K562 (cell line): ENCODE measurements around the gene SVEP1. TPM values are rescaled to one million over a fixed set of nuclear protein-coding genes. Genes with fewer than 3 reads are reported as not detected.

ENCODE experiments used
- ATAC-seq: fragments of 200-7000 bp; cut with Tn5 transposase; 3 replicates; pipeline ENCODE4 v1.9.1; 2020; ENCODE audit warnings: moderate library complexity
- BruUV-seq: library from RNA; stranded (reverse); fragments of 400-500 nt; replicated peaks from 2 replicates; lab custom pipeline; 2021; lab: Mats Ljungman, UMichigan
- CTCF ChIA-PET: fragments of 300-600 bp; formaldehyde crosslinking; extraction: SDS; loops from one replicate; lab custom pipeline; 2021; ENCODE audit warnings: low intra/inter-chr PET ratio; lab: Yijun Ruan, JAX
- POLR2A ChIA-PET: fragments of 300-600, 350-650 bp; sonication (Branson Sonifier 250); formaldehyde crosslinking; extraction: SDS; loops from one replicate; lab custom pipeline; 2021; ENCODE audit warnings: antibody characterized with exemption, inconsistent platforms; lab: Yijun Ruan, JAX
- DNase-seq, 4 experiments: peaks; one replicate each; pipeline versions ENCODE4 v3.0.0 to v3.0.0-alpha.2; 2011 to 2018; ENCODE audit warnings: low spot score in 3 of 4, mixed read lengths in 3 of 4; ENCODE audit errors: extremely low read depth in 1 of 4
- FAIRE-seq: peaks from 2 replicates; lab custom pipeline; 2011; peaks lifted over from hg19 to GRCh38; lab: Jason Lieb, UNC
- H2AFZ ChIP-seq: 2 replicates; pipeline ENCODE4 v1.6.0; 2011; ENCODE audit warnings: low read depth, low read length, control low read depth, inconsistent platforms
- H3K27ac ChIP-seq: fragments of 200-600 bp; 3 replicates; pipeline ENCODE4 v1.8.0; 2011; ENCODE audit warnings: low read depth, mild to moderate bottlenecking, control low read depth, inconsistent platforms, low read length, moderate library complexity, mixed read lengths; ENCODE audit errors: extremely low read depth
- H3K27me3 ChIP-seq, 2 experiments: fragments of 300-600 bp in 1 of 2; 2 replicates in 1 of 2; 3 replicates in 1 of 2; pipeline versions ENCODE4 v1.6.0 to v1.8.0; 2011; ENCODE audit warnings: inconsistent platforms in 2 of 2, low read length in 2 of 2, mild to moderate bottlenecking in 1 of 2, mixed read lengths in 1 of 2, moderate library complexity in 1 of 2; ENCODE audit not compliant: control insufficient read depth in 2 of 2, insufficient read depth in 2 of 2
- H3K36me3 ChIP-seq: fragments of 300-600 bp; 3 replicates; pipeline ENCODE4 v1.8.0; 2011; ENCODE audit warnings: mild to moderate bottlenecking, low read length, inconsistent platforms; ENCODE audit not compliant: control insufficient read depth, insufficient read depth
- H3K4me1 ChIP-seq, 2 experiments: fragments of 200-600 bp in 1 of 2; replicated peaks in 1 of 2; 2 replicates in 1 of 2; 3 replicates in 1 of 2; pipeline versions ENCODE4 v1.5.1 to v1.8.0; 2011; ENCODE audit warnings: inconsistent platforms in 2 of 2, low read length in 2 of 2, mild to moderate bottlenecking in 1 of 2, mixed read lengths in 1 of 2, moderate library complexity in 1 of 2; ENCODE audit not compliant: control insufficient read depth in 2 of 2, insufficient read depth in 2 of 2
- H3K4me2 ChIP-seq: 2 replicates; pipeline ENCODE4 v1.6.1; 2011; ENCODE audit warnings: low read length, control low read depth, inconsistent platforms, mixed read lengths; ENCODE audit not compliant: insufficient read depth
- H3K4me3 ChIP-seq: fragments of 200-600 bp; sonication (generic), shearing (Covaris generic); 2 replicates; pipeline ENCODE4 v1.5.1; 2016; ENCODE audit warnings: control low read depth, inconsistent platforms
- H3K79me2 ChIP-seq: fragments of 200-600 bp; 3 replicates; pipeline ENCODE4 v1.8.0; 2011; ENCODE audit warnings: low read length, inconsistent platforms; ENCODE audit not compliant: control insufficient read depth, insufficient read depth
- H3K9ac ChIP-seq, 2 experiments: 2 replicates each; pipeline versions ENCODE4 v1.6.0 to v1.6.1; 2011; ENCODE audit warnings: low read depth in 2 of 2, low read length in 2 of 2, control low read depth in 1 of 2, inconsistent platforms in 1 of 2, mild to moderate bottlenecking in 1 of 2, mixed read lengths in 1 of 2; ENCODE audit not compliant: insufficient read depth in 1 of 2
- H3K9me1 ChIP-seq: one replicate; pipeline ENCODE4 v1.6.0; 2011; ENCODE audit warnings: inconsistent platforms, mild to moderate bottlenecking, low read length, moderate library complexity; ENCODE audit not compliant: control insufficient read depth, insufficient read depth
- H3K9me3 ChIP-seq: replicated peaks from 2 replicates; pipeline ENCODE4 v1.5.1; 2011; ENCODE audit warnings: low read depth, low read length, inconsistent platforms; ENCODE audit not compliant: control insufficient read depth, insufficient read depth
- H4K20me1 ChIP-seq: replicated peaks from 2 replicates; pipeline ENCODE4 v1.6.1; 2011; ENCODE audit warnings: low read length, inconsistent platforms, mixed read lengths; ENCODE audit not compliant: control insufficient read depth, insufficient read depth
- ETV5 ChIP-seq: sonication (generic); formaldehyde crosslinking; IDR thresholded peaks from 2 replicates; pipeline ENCODE4 v1.4.0; 2020; ENCODE audit warnings: low read depth, mild to moderate bottlenecking, missing genetic modification reagents
- GATAD2A ChIP-seq: fragments of 450-650 bp; IDR thresholded peaks from 2 replicates; pipeline ENCODE4 v1.6.1; 2017
- ILK ChIP-seq: fragments of 450-650 bp; IDR thresholded peaks from 2 replicates; pipeline ENCODE4 v1.6.1; 2016; ENCODE audit warnings: missing genetic modification characterization, low read depth, mild to moderate bottlenecking, missing compliant biosample characterization, moderate library complexity, borderline replicate concordance
- RAD21 ChIP-seq, 2 experiments: fragments of 250-450 bp in 1 of 2; fragments of 450-650 bp in 1 of 2; sonication (Bioruptor Pico) in 1 of 2; formaldehyde crosslinking in 1 of 2; IDR thresholded peaks in 1 of 2; conservative IDR thresholded peaks in 1 of 2; 2 replicates each; pipeline versions ENCODE4 v1.4.0 to v1.8.0; 2020 to 2022; ENCODE audit warnings: mild to moderate bottlenecking in 2 of 2, moderate library complexity in 1 of 2
- ZNF707 ChIP-seq: fragments of 250-450 bp; sonication (Bioruptor Pico); conservative IDR thresholded peaks from 2 replicates; pipeline ENCODE4 v1.8.0; 2022; ENCODE audit warnings: inconsistent platforms, mild to moderate bottlenecking, moderate library complexity
- WGBS: fragments of 100-300 bp; shearing (Covaris generic); methylation state at CpG from one replicate; pipeline ENCODE4 v1.1.6; 2016; ENCODE audit warnings: low coverage, mixed read lengths; ENCODE audit not compliant: insufficient coverage; ENCODE audit errors: missing lambda C conversion rate; 5-methylcytosine and 5-hydroxymethylcytosine counted together
- in situ Hi-C: fragments of 300-500 bp; cut with MboI; formaldehyde crosslinking; loops from 4 replicates; pipeline ENCODE4 v1.15.0; 2018; ENCODE audit warnings: inconsistent platforms, mixed read lengths
- intact Hi-C: fragments of 100-400 bp; cut with micrococcal nuclease; formaldehyde crosslinking; loops from 2 replicates; pipeline ENCODE4 v1.14.2; 2022
- polyA plus RNA-seq, 8 experiments: library from polyadenylated mRNA; depleted of rRNA in 4 of 8; stranded (reverse) in 5 of 8; unstranded in 3 of 8; fragments of >200 nt; fragmentation: Nextera tagmentation in 2 of 8; fragmentation: Illumina TruSeq in 1 of 8; extraction: Ambion mirVana in 2 of 8; extraction: Trizol in 1 of 8; gene quantifications; 2 replicates each; pipeline versions ENCODE4 v1.2.1 to v1.2.3, GENCODE V29; 2011 to 2014; ENCODE audit warnings: inconsistent platforms in 1 of 8, missing spikeins in 1 of 8
- total RNA-seq, 7 experiments: library from RNA; depleted of rRNA in 6 of 7; stranded (reverse); fragments of >200 nt in 6 of 7; fragmentation: Illumina TruSeq in 2 of 7; extraction: Trizol in 2 of 7; gene quantifications; 2 replicates each; pipeline versions ENCODE4 v1.2.1 to v1.2.3, GENCODE V29; 2011 to 2021; ENCODE audit warnings: low replicate concordance in 1 of 7
- TF ChIP-seq, protein P1 (sequence below), 2 experiments: fragments of 250-450 bp in 1 of 2; fragments of 450-650 bp in 1 of 2; sonication (Bioruptor Pico) in 1 of 2; IDR thresholded peaks; 2 replicates each; pipeline versions ENCODE4 v1.6.1 to v1.8.0; 2016 to 2021; ENCODE audit warnings: mild to moderate bottlenecking in 2 of 2, moderate library complexity in 2 of 2, missing compliant biosample characterization in 1 of 2, missing genetic modification characterization in 1 of 2
- TF ChIP-seq, protein P2 (sequence below), 3 experiments: IDR thresholded peaks in 2 of 3; conservative IDR thresholded peaks in 1 of 3; 2 replicates each; pipeline ENCODE4 v1.5.1; 2011 to 2012; ENCODE audit warnings: low read length in 3 of 3, mild to moderate bottlenecking in 3 of 3, control low read depth in 2 of 3, improper control_type of control experiment in 1 of 3, inconsistent platforms in 1 of 3, low read depth in 1 of 3, mixed read lengths in 1 of 3, moderate library complexity in 1 of 3; ENCODE audit not compliant: insufficient read depth in 2 of 3
- TF ChIP-seq, protein P3 (sequence below), 2 experiments: IDR thresholded peaks; 2 replicates each; pipeline ENCODE4 v1.6.1; 2012; ENCODE audit warnings: improper control_type of control experiment in 2 of 2, low read depth in 2 of 2, low read length in 2 of 2, borderline replicate concordance in 1 of 2

Gene SVEP1
- total and polyA plus RNA-seq, 9 of the 15 experiments (the other 6 are each of a cell fraction or from before 2014, with no cell fraction given) = 0.20 to 0.84 (median 0.43) TPM

DNA sequence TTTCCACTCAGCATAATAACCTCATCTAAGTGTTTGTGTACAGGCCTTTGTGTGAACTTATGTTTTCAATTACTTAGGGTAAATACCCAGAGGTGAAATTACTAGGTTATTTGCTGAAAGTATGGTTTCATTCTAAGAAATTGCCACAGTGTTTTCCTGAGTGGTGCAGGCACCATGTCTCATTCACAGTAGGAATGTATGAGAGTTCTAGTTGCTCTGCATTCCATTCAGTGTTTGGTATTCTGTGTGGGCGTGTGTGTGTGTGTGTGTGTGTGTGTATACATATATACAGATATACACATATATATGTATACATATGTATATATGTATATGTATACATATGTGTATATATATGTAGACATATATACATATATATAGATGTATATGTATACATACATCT, 8.8 kb upstream of the SVEP1 start:
- Histone ChIP-seq H3K9me3 (no peaks in the 10 kb centered on the region), H3K4me3 (no peak overlapping the region), H4K20me1 (no peaks in the 10 kb centered on the region), H3K27me3 (no peaks in the 10 kb centered on the region), H3K9ac (no peak overlapping the region), H3K27ac (no peak overlapping the region), H3K4me1 (no peaks in the 10 kb centered on the region), H3K36me3 (no peaks in the 10 kb centered on the region), H3K4me2 (no peak overlapping the region), H3K79me2 (no peaks in the 10 kb centered on the region), H3K9me1 (no peaks in the 10 kb centered on the region), H2AFZ (no peak overlapping the region)
- BruUV-seq = no TSS peak
- intact Hi-C loops = no loop called here
- in situ Hi-C loops = no loop called here
- POLR2A ChIA-PET = no interaction called here
- DNase-seq (no peak), FAIRE-seq (no peak), ATAC-seq (no peak)
- TF ChIP-seq, protein P1, sequence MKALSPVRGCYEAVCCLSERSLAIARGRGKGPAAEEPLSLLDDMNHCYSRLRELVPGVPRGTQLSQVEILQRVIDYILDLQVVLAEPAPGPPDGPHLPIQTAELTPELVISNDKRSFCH (CRISPR knock-in tag; IDR thresholded peaks at IDR 0.05) = no peak
- TF ChIP-seq, protein P1 (tag; IDR thresholded peaks at IDR 0.05) = no peak
- TF ChIP-seq ETV5 (CRISPR knock-in tag) = no peak
- TF ChIP-seq ZNF707 (CRISPR knock-in tag) = no peak
- TF ChIP-seq GATAD2A = no peak
- no peak for TF ChIP-seq ILK (tag)
- CTCF ChIA-PET = no interaction called here
- 0% methylated on average over 1 of the region's 1 CpG for WGBS

DNA sequence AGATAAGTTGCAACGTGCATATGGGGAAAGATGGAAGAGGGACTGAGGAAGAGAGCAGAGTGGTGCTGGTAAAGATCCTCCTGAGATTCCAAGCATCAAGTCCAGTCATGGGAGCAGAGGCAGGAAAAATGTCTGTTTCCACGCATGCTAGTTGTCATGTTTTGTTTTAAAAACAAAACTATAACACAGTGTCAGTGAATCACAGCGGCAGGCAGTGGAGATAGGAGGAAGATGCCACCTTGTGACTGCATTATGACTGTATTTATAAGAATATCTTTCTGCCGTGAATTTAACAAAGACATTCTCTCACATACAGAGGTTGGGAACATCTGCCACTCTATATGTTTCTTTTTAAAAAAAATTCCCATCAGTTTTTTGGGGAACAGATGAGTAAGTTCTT, 3.7 kb upstream of the SVEP1 start:
- in situ Hi-C loops (no loop called here), intact Hi-C loops (no loop called here)
- no peak overlapping the region for H3K4me3 ChIP-seq
- no peak overlapping the region for H3K9ac ChIP-seq
- H3K79me2 ChIP-seq = no peaks in the 10 kb centered on the region
- H3K36me3 ChIP-seq = no peaks in the 10 kb centered on the region
- no peaks in the 10 kb centered on the region for H3K9me1 ChIP-seq
- no peak overlapping the region for H2AFZ ChIP-seq
- TF ChIP-seq, protein P2, sequence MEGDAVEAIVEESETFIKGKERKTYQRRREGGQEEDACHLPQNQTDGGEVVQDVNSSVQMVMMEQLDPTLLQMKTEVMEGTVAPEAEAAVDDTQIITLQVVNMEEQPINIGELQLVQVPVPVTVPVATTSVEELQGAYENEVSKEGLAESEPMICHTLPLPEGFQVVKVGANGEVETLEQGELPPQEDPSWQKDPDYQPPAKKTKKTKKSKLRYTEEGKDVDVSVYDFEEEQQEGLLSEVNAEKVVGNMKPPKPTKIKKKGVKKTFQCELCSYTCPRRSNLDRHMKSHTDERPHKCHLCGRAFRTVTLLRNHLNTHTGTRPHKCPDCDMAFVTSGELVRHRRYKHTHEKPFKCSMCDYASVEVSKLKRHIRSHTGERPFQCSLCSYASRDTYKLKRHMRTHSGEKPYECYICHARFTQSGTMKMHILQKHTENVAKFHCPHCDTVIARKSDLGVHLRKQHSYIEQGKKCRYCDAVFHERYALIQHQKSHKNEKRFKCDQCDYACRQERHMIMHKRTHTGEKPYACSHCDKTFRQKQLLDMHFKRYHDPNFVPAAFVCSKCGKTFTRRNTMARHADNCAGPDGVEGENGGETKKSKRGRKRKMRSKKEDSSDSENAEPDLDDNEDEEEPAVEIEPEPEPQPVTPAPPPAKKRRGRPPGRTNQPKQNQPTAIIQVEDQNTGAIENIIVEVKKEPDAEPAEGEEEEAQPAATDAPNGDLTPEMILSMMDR (IDR thresholded peaks at IDR 0.05 in 2 of 3, conservative IDR thresholded peaks at IDR 0.05 in 1 of 3; ENCODE audit: insufficient read depth in 2 of 3, low read depth in 1 of 3, low read length in 3 of 3) = peak in 1 of 3 experiments; percentile 15; a peak in 1 of 6 replicates
- peak; percentile 17 to 41; a peak in 2 of 4 replicates for TF ChIP-seq RAD21 (CRISPR knock-in tag; conservative IDR thresholded peaks at IDR 0.05 in 1 of 2, IDR thresholded peaks at IDR 0.05 in 1 of 2)
- TF ChIP-seq, protein P3, sequence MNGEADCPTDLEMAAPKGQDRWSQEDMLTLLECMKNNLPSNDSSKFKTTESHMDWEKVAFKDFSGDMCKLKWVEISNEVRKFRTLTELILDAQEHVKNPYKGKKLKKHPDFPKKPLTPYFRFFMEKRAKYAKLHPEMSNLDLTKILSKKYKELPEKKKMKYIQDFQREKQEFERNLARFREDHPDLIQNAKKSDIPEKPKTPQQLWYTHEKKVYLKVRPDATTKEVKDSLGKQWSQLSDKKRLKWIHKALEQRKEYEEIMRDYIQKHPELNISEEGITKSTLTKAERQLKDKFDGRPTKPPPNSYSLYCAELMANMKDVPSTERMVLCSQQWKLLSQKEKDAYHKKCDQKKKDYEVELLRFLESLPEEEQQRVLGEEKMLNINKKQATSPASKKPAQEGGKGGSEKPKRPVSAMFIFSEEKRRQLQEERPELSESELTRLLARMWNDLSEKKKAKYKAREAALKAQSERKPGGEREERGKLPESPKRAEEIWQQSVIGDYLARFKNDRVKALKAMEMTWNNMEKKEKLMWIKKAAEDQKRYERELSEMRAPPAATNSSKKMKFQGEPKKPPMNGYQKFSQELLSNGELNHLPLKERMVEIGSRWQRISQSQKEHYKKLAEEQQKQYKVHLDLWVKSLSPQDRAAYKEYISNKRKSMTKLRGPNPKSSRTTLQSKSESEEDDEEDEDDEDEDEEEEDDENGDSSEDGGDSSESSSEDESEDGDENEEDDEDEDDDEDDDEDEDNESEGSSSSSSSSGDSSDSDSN (IDR thresholded peaks at IDR 0.05; ENCODE audit: borderline replicate concordance in 1 of 2, low read depth in 2 of 2, low read length in 2 of 2) = no peak
- POLR2A ChIA-PET = no interaction called here
- no peak for FAIRE-seq
- 3% methylated on average over 4 of the region's 4 CpGs for WGBS
- no peak overlapping the region for H3K27ac ChIP-seq
- H4K20me1 ChIP-seq = no peaks in the 10 kb centered on the region
- H3K4me1 ChIP-seq = peaks cover 0 to 9% of the 10 kb centered on the region in 2 experiments; a peak in 1 of 5 replicates
- H3K4me2 ChIP-seq = no peak overlapping the region
- BruUV-seq = no TSS peak
- CTCF ChIA-PET = no interaction called here
- ATAC-seq = no peak
- H3K9me3 ChIP-seq = no peaks in the 10 kb centered on the region
- peaks cover 0 to 15% of the 10 kb centered on the region in 2 experiments; a peak in 2 of 5 replicates for H3K27me3 ChIP-seq
- DNase-seq = no peak
